H4 (cell line): ENCODE data around the gene NDUFS1. TPM values are rescaled to one million over a fixed set of nuclear protein-coding genes. Genes with fewer than 3 reads are reported as not detected.
"Not testable (repeated sequence)": the region's sequence is repeated elsewhere in the genome, so short reads cannot be mapped to it uniquely, and the experiment has no call there.

Source experiments
- DNase-seq: peaks from one replicate; pipeline ENCODE4 v3.0.0-alpha.2; 2015; ENCODE audit warnings: low spot score
- total RNA-seq: library from RNA; depleted of rRNA; stranded (reverse); fragments of >200 nt; shearing (Covaris generic); gene quantifications from 2 replicates; pipeline ENCODE4 v1.2.3, GENCODE V29; 2014

The NDUFS1 gene
- total RNA-seq, 1 experiment from 2014 or later, result 198 TPM

GRCh38 chr2:206162401-206162800, 3.2 kb upstream of the NDUFS1 start:
- not testable (repeated sequence) for DNase-seq

GRCh38 chr2:206160807-206161179, 1.5 kb upstream of the NDUFS1 start:
- DNase-seq, result no peak

GRCh38 chr2:206160125-206160806, 1.0 kb upstream of the NDUFS1 start:
- no peak for DNase-seq

- no peak for DNase-seq
These were observed 490 bp downstream of the NDUFS1 start for GRCh38 chr2:206158563-206159345.

GRCh38 chr2:206157014-206157413, 2.2 kb downstream of the NDUFS1 start:
- not testable (repeated sequence) for DNase-seq

GRCh38 chr2:206154197-206154596, 5.0 kb downstream of the NDUFS1 start:
- DNase-seq, result no peak

- no peak for DNase-seq
These were observed 8.6 kb downstream of the NDUFS1 start for GRCh38 chr2:206150631-206151030.

- no peak for DNase-seq
These were observed 9.1 kb downstream of the NDUFS1 start for GRCh38 chr2:206150168-206150567.

- no peak for DNase-seq
These were observed 9.9 kb downstream of the NDUFS1 start for GRCh38 chr2:206149330-206149729.

GRCh38 chr2:206145665-206146064, 13.6 kb downstream of the NDUFS1 start:
- DNase-seq, result no peak

- no peak for DNase-seq
These were observed 14.9 kb downstream of the NDUFS1 start for GRCh38 chr2:206144383-206144782.

- DNase-seq, result no peak
These were observed 15.8 kb downstream of the NDUFS1 start for GRCh38 chr2:206143451-206143850.

- no peak for DNase-seq
These were observed 31.6 kb downstream of the NDUFS1 start for GRCh38 chr2:206127656-206128055.

GRCh38 chr2:206125901-206126300, 33.3 kb downstream of the NDUFS1 start:
- DNase-seq, result no peak

- not testable (repeated sequence) for DNase-seq
These were observed 36.7 kb downstream of the NDUFS1 start for GRCh38 chr2:206122569-206122968.

GRCh38 chr2:206116278-206116677, 43.0 kb downstream of the NDUFS1 start:
- DNase-seq, result no peak

- no peak for DNase-seq
These were observed 44.1 kb downstream of the NDUFS1 start for GRCh38 chr2:206115026-206115578.

GRCh38 chr2:206112846-206113547, 46.2 kb downstream of the NDUFS1 start:
- no peak for DNase-seq

- no peak for DNase-seq
These were observed 47.1 kb downstream of the NDUFS1 start for GRCh38 chr2:206112108-206112507.

GRCh38 chr2:206108713-206109112, 50.5 kb downstream of the NDUFS1 start:
- DNase-seq, result no peak

- no peak for DNase-seq
These were observed 53.7 kb downstream of the NDUFS1 start for GRCh38 chr2:206105541-206105940.

- DNase-seq, result no peak
These were observed 54.2 kb downstream of the NDUFS1 start for GRCh38 chr2:206105038-206105437.
